RWPE2 (cell line): ENCODE data around the gene ATXN7.

Experiments used
- ATAC-seq: fragments of 200-7000 bp; cut with Tn5 transposase; 3 replicates; pipeline ENCODE4 v1.9.1; 2021; ENCODE audit warnings: low read depth
- DNase-seq: peaks from one replicate; pipeline ENCODE4 v3.0.0-alpha.2; 2020; ENCODE audit warnings: low spot score
- H3K27ac ChIP-seq: fragments of 450-650 bp; 2 replicates; pipeline ENCODE4 v1.5.1; 2017; ENCODE audit warnings: mild to moderate bottlenecking; ENCODE audit not compliant: poor library complexity, severe bottlenecking
- H3K27me3 ChIP-seq: fragments of 250-450 bp; sonication (Bioruptor Pico); 2 replicates; pipeline ENCODE4 v1.5.1; 2021; ENCODE audit warnings: mild to moderate bottlenecking, moderate library complexity; ENCODE audit not compliant: insufficient read depth, poor library complexity, severe bottlenecking
- H3K36me3 ChIP-seq: fragments of 250-450 bp; sonication (Bioruptor Pico); 2 replicates; pipeline ENCODE4 v1.5.1; 2020; ENCODE audit warnings: low read depth, mild to moderate bottlenecking, moderate library complexity
- H3K4me1 ChIP-seq: fragments of 250-450 bp; sonication (Bioruptor Pico); 2 replicates; pipeline ENCODE4 v1.5.1; 2021; ENCODE audit warnings: mild to moderate bottlenecking, moderate library complexity; ENCODE audit not compliant: insufficient read depth, poor library complexity, severe bottlenecking
- H3K4me3 ChIP-seq: fragments of 250-450 bp; sonication (Bioruptor Pico); 2 replicates; pipeline ENCODE4 v1.5.1; 2021; ENCODE audit warnings: mild to moderate bottlenecking, moderate library complexity; ENCODE audit not compliant: severe bottlenecking
- H3K9me3 ChIP-seq: fragments of 250-450 bp; sonication (Bioruptor Pico); 2 replicates; pipeline ENCODE4 v1.5.1; 2021; ENCODE audit warnings: mild to moderate bottlenecking, moderate library complexity; ENCODE audit not compliant: severe bottlenecking
- TF ChIP-seq, protein P1 (sequence below): fragments of 450-650 bp; IDR thresholded peaks from one replicate; pipeline ENCODE4 v1.5.1; 2017; ENCODE audit warnings: mild to moderate bottlenecking, moderate library complexity; ENCODE audit not compliant: poor library complexity, severe bottlenecking

Gene ATXN7

DNA sequence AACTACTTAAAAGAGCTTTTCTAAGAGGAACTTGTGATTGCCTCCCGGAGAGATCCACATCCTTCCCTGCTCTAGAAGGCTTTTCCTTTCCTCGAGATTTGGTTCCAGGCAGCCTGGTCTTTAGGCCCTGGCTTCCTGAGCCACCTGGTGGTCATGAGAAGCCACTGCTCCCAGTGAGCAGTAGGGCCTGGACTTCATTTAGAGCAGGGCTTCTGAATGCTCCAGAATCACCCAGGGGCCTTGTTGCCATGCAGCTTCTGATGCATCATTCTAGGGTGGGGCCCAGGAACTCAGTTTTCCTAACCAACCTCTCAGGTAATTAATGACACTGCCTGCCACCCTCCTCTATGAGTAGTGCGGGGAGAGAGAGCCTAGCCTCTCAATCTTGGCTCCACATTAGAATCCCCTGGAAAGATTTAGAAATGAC, 130.0 kb downstream of the ATXN7 start:
- Histone ChIP-seq H3K4me1 (no peaks in the 10 kb centered on the region), H3K27ac (no peak overlapping the region), H3K36me3 (peaks cover 77% of the 10 kb centered on the region), H3K9me3 (no peaks in the 10 kb centered on the region), H3K27me3 (no peaks in the 10 kb centered on the region), H3K4me3 (no peak overlapping the region)
- TF ChIP-seq, protein P1, sequence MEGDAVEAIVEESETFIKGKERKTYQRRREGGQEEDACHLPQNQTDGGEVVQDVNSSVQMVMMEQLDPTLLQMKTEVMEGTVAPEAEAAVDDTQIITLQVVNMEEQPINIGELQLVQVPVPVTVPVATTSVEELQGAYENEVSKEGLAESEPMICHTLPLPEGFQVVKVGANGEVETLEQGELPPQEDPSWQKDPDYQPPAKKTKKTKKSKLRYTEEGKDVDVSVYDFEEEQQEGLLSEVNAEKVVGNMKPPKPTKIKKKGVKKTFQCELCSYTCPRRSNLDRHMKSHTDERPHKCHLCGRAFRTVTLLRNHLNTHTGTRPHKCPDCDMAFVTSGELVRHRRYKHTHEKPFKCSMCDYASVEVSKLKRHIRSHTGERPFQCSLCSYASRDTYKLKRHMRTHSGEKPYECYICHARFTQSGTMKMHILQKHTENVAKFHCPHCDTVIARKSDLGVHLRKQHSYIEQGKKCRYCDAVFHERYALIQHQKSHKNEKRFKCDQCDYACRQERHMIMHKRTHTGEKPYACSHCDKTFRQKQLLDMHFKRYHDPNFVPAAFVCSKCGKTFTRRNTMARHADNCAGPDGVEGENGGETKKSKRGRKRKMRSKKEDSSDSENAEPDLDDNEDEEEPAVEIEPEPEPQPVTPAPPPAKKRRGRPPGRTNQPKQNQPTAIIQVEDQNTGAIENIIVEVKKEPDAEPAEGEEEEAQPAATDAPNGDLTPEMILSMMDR, result peak; percentile 88
- DNase-seq (no peak), ATAC-seq (peak; percentile 92)

DNA sequence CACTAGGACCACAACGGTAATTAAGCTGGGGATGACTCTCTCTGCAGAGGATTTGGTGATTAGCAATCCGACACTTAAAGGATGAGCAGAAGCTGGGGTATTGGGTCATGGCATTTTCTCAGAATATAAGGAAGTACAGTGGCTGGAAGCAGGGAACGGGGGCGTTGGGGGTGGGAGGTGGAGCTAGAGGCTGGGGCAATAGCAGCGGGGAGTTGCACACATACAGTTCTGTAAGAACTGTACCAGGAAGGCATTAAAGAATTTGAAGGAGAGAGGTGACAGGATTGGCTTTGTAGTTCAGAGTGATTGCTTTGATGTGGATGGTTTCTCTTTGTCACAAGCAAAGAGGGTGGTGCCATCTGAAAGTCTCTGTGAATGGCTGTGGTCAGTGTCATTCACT, 131.4 kb downstream of the ATXN7 start:
- Histone ChIP-seq H3K4me3 (no peak overlapping the region), H3K4me1 (no peaks in the 10 kb centered on the region), H3K36me3 (peaks cover 76% of the 10 kb centered on the region), H3K27me3 (no peaks in the 10 kb centered on the region), H3K27ac (no peak overlapping the region), H3K9me3 (no peaks in the 10 kb centered on the region)
- DNase-seq (no peak), ATAC-seq (no peak)
- TF ChIP-seq, protein P1, result no peak

DNA sequence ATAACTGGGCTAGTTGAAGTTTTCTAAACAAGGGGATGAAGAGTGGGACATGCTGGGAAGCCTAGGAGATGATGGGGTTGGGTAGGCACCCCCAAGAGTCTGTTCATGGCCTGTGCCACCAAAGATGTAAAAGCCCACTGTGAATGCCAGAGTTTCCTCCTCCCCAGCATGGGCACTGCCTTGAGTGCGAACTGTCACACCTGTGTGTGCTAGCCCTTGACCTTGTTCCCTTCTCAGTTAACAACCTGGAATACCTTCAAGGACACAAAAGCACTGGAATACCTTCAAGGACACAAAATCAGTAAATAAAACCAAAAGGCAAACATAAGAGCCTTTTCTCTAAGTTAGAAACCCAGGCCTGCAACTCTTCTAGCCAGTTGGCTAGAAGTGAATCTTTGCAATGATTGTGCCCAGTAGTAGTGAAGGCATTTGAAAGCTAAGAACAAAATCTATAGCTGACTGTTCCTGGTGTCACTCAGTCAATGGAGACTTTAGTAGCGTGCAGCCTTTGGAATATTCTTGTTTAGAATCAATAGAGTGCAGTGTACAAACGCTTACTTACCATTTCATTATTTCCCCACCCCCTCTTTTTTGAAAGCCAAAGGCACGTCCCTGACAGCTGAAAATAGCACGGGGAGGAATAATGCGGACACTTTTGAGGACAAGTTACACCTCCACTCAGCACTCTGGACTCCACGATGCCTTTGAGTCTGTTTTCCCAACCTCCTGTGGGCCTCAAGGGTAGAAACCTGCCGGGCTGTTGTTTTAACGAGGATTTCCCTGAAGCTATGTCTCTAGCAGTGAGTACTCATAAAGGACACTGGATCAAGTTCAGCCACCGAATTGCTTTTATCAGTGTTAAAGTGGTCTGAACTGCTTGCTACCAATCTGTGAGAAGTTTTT, 135.4 kb downstream of the ATXN7 start:
- ATAC-seq (no peak), DNase-seq (no peak)
- TF ChIP-seq, protein P1, result no peak
- Histone ChIP-seq H3K27me3 (no peaks in the 10 kb centered on the region), H3K4me1 (no peaks in the 10 kb centered on the region), H3K27ac (no peak overlapping the region), H3K4me3 (no peak overlapping the region), H3K9me3 (no peaks in the 10 kb centered on the region), H3K36me3 (peaks cover 82% of the 10 kb centered on the region)

DNA sequence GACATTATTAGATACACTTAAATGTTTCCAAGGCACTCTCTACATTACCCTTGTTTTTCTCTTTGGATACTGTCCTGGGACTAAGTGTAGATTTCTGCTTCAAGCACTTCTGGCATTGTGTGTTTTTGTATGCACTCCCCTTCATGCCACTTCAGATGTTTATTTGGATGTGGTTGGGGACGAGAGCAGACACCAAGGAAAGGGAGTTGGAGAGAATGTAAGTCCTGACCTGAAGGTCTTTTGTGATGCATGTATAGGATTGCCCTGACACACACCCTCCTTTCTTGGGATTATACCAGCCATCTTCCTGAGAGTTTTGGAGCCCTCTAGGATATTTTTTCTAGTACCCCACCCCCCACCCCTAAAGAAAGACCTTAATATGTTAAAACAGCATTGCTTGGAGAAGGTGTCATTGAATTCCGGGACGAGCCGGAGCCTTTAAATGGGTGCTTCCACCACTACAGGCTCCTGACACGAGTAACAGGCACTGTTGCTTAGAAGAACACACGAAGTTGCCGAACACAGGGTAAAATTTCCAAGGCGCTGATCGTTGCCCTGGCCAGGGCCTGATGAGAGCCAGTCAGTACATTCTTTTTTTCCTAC, 136.9 kb downstream of the ATXN7 start:
- H3K36me3 ChIP-seq, result peaks cover 77% of the 10 kb centered on the region
- DNase-seq, result no peak
- no peaks in the 10 kb centered on the region for H3K27me3 ChIP-seq
- H3K27ac ChIP-seq, result no peak overlapping the region
- no peaks in the 10 kb centered on the region for H3K4me1 ChIP-seq
- no peak overlapping the region for H3K4me3 ChIP-seq
- TF ChIP-seq, protein P1, result no peak
- no peaks in the 10 kb centered on the region for H3K9me3 ChIP-seq
- no peak for ATAC-seq
